Measurements from ENCODE around the gene TRO. TPM values are rescaled to one million over a fixed set of nuclear protein-coding genes. Genes with fewer than 3 reads are reported as not detected.

Gene TRO
- total RNA-seq (2014; rRNA removed), result 21.3 and 21.5 TPM in 2 replicates
- polyA plus RNA-seq (2012), result 20.8 TPM

GRCh38 chrX:54920610-54921426 is at the start of gene TRO:
Gene TRO, plus strand, starts transcription at chrX:54920824. Its CDS starts 1,423 bp downstream, at chrX:54922247.
- no peak for DNase-seq (ENCODE audit: low read depth)

DNA sequence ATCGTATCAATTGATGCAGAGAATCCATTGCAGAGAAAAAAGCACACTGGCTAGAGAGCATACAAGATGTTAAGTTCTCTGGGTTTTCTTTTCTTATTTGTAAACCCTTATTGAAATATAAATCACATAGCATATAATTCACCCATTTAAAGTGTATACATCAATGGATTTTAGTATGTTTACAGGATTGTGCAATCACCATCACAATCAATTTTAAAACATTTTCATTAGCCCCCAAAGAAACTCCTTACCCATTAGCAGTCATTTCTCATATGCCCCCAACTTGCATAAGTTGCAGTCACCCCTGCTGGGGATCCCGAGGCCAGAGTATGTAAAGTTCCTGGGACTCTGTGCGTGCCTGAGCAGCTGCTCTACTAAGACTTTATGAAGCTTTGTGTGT is 34.9 kb upstream of the TRO start:
- DNase-seq (ENCODE audit: low read depth), result no peak

- DNase-seq (ENCODE audit: low read depth), result peak; percentile 28
Measured at GRCh38 chrX:54891573-54891972, 29.1 kb upstream of the TRO start.

DNA sequence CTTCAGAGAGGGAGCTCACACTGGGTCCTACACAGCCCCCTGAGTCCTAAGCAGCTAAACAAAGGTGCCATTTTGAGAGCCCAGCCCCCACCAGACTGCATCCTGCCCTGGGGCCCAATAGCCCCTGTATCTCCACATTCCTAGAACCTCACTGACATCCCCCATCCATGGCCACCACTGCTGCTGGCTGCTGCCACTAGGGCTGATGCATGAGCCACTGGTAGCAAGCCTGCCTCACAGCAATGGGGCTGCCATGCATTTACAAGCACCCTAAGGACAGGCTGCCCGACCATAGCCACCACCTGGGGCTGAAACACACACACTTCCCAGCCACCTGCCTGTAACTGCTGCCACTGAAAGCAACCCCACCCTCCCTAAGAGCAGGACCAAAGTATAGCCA is 26.5 kb upstream of the TRO start:
- DNase-seq (ENCODE audit: low read depth), result no peak

DNA sequence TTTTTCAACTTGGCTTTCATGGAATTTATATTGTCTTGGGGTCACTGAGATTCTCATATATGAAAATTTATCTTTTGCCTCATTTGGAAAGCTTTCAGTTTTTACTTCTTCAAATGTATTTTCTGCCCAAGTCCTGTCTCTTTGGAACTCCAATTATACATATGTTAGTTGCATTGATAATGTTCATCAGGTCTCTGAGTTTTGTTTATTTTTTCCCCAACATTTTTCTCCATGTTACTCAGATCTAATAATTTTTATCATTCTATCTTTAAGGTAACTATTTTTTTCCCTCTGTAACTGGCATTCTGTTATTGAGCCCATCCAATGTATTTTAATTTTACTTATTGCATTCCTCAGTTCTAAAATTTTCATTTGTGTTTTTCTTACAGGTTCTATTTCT is 10.7 kb upstream of the TRO start:
- no peak for DNase-seq (ENCODE audit: low read depth)

DNA sequence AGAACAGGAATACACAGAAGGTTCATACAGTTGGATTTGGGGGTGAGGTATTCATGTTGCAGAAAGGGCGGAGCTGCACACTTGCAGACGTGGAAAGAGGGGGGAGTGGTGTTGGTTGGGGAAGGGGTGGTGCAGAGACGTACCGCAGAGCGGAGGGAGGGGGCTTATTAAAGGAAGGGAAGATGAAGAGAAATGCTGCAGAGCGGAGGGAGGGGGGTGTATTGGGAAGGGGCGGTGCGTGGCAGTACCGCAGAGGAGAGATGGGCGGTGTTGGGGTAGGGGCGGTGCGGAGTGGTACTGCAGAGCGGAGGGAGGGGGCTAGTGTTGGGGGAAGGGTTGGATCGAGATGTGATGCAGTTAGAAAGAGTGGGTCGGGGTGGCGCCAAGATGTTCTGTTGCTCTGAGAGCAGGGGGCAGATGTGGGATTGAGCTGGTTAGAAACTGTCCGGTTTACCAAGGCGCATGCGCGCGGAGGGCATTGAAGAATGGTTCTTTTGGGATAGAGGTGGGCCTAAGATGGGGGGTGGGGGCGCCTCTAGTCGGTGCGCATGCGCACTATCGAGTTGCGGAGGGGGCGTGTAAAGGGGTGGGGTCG is 900 bp downstream of the TRO start:
- peak; percentile 73 for DNase-seq (ENCODE audit: low read depth)

GRCh38 chrX:54922547-54922946 is 1.9 kb downstream of the TRO start:
- no peak for DNase-seq (ENCODE audit: low read depth)

- no peak for DNase-seq (ENCODE audit: low read depth)
Measured at GRCh38 chrX:54923376-54923775, 2.8 kb downstream of the TRO start.

- DNase-seq (ENCODE audit: low read depth), result no peak
Measured at GRCh38 chrX:54926978-54927377, 6.4 kb downstream of the TRO start.

- no peak for DNase-seq (ENCODE audit: low read depth)
Measured at GRCh38 chrX:54928876-54929275, 8.3 kb downstream of the TRO start.

- DNase-seq (ENCODE audit: low read depth), result no peak
Measured at GRCh38 chrX:54930291-54931049, 9.8 kb downstream of the TRO start.

DNA sequence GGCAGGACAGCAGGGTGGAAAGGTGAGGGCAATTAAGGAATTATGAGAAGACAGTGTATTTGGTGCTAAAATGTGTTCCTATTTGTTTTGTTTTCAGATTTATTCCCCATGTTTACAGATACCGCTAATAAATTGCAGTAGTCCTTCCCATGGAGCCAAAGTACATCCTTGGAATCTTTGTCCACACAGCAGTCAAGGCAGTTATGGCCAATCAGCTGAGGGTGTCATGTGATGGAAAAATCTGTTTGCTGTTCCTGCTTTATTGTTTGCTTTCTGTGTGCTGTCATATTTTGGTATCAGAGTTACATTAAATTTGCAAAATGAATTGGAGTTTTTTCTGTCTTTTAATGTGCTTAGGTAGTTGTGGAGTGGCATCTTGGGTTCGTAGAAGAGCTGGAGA is 10.5 kb downstream of the TRO start:
- DNase-seq (ENCODE audit: low read depth), result no peak

GRCh38 chrX:54933150-54933826 is 12.7 kb downstream of the TRO start:
- no peak for DNase-seq (ENCODE audit: low read depth)

- no peak for DNase-seq (ENCODE audit: low read depth)
Measured at GRCh38 chrX:54934058-54934457, 13.4 kb downstream of the TRO start.

- DNase-seq (ENCODE audit: low read depth), result no peak
Measured at GRCh38 chrX:54934890-54935289, 14.3 kb downstream of the TRO start.

DNA sequence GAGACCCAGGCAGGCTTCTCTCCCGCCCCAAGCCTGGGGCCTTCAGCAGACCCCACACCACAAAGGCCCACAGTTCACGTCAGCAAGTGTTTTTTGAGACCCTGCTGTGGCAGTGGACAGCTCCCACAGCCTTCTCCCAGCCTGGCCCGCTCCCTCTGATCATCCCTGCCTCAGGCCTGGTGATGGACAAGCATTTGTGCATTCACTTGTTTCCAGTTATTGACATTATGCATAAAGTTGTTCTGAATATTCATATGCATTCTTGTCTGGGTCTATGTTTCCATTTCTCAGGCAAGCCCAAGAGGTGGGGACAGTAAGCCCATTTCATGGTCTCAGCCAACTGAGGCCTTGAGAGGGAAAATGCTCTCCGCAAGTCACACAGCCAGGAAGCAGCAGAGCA is 14.7 kb downstream of the TRO start:
- no peak for DNase-seq (ENCODE audit: low read depth)

DNA sequence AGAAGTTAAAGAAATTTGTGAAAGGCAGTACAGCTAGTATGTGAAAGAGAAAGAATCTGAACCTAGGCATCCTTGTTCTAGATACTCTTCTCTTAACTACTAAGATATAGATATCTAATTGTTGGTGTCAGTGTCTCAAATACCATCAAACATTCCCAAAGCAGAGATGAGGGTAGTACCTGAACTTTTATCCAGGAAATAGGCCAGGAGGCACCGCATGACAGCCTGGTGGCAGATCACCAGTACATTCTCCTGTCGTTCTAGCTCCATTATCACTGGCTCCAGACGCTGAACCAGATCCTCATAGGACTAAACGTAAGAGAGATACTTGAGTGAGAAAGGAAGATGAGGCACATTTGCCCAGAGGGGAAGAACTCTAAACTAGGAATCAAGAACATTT is 16.8 kb downstream of the TRO start:
- no peak for DNase-seq (ENCODE audit: low read depth)

DNA sequence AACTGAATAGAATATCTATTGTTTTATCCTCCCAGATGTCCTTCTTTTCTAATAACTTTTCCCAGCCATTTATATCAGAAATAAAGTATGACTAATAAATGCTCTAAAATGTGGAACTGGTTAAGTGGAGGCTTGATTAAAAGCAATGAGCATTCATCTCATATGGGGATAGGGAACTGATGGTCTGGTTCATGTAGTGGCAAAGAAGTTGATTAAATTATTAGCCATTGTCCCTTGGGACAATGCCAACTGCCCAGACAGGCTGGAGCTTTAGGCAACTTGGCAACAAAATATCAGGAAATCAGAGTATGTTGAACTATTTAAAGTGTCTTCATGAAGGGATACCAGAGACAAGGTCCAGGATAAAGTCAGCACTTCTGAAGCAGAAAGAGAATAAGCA is 24.2 kb downstream of the TRO start:
- DNase-seq (ENCODE audit: low read depth), result no peak

- DNase-seq (ENCODE audit: low read depth), result no peak
Measured at GRCh38 chrX:54945224-54945623, 24.6 kb downstream of the TRO start.

GRCh38 chrX:54950730-54951375 is 30.2 kb downstream of the TRO start:
- no peak for DNase-seq (ENCODE audit: low read depth)

- no peak for DNase-seq (ENCODE audit: low read depth)
Measured at GRCh38 chrX:54961750-54962149, 41.1 kb downstream of the TRO start.

Measured in LHCN-M2 (cell line).